HT1080 (cell line): Measurements from ENCODE around the gene OCA2. TPM values are rescaled to one million over a fixed set of nuclear protein-coding genes. Genes with fewer than 3 reads are reported as not detected.

Experiments
- DNase-seq: peaks from one replicate; pipeline ENCODE4 v3.0.0-alpha.2; 2015; ENCODE audit warnings: low read depth
- total RNA-seq: library from RNA; depleted of rRNA; stranded (reverse); fragments of >200 nt; shearing (Covaris generic); gene quantifications from 2 replicates; pipeline ENCODE4 v1.2.3, GENCODE V29; 2014

OCA2 gene
- total RNA-seq, 1 experiment from 2014 or later, result not detected

DNA sequence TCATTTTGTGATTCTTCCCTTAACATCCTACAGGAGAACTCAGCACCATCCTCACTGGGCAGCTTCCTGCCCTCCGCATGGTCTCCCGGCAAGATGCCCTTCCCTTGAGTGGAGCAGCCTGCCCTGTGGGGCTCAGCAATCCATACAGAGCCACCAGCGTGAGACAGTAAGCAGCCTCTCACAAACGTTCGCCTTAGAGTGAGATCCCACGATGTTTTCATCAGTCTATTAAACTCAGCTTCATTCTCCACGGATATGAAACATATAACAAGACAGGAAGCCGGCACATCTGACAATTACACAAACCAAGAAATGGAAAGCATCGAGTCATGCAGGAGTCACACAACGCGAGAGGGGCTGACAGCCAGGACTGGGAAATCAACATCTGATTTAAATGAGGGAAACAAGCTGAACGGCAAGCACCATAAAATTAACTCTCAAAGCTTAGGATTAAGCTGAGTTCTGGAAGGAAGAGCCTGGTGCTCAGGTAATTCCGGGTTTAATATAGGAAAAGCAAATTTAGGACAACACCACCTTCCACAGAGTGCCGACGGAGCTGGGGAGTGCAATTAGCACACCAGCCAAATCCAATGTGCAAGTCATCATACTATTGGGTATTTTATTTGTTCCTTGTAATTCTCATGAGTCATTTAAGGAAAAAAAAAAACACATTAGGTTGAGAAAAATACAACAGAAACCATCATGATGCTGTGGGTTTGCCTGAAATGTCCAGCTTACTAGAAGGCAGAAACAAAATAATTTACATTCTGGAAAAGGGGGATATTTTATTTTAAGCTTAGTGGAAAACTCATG, 272.0 kb downstream of the OCA2 start:
- DNase-seq, result peak; percentile 56

DNA sequence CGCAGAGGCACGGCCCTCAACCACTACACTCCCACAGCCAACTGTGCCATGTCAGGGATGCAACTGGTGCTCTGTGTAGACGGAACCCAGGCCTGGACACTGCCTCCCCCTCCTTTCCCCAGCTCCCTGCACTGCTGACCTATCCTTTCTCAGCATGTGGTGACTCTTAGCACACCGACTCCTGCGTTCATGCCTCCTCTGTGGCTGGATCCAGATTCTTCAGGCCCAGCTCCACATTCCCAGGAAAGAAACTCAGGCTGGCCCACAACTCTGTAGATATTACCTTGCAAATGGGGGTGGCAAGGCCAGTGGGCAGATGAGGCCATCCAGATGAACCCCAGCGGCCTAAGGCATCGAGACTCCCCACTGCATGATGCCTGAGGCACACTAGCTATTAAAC, 272.7 kb downstream of the OCA2 start:
- no peak for DNase-seq

- no peak for DNase-seq
These were observed 274.2 kb downstream of the OCA2 start for GRCh38 chr15:27824841-27825422.

DNA sequence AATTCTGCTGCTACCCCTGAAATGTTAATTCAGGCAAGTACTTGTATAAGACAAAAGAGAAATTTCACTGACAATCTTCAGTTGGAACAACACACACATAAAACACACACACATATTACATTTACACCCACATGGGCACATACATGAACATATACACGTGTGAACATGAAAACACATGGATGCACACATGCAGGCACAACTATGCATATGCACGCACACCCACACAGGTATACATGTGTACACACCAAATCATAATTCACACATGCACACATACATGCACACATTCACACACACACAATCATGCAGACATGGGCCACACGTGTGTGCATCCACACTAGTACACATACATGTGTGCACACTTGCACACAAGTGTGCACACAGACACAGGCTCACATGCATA, 277.8 kb downstream of the OCA2 start:
- no peak for DNase-seq

DNA sequence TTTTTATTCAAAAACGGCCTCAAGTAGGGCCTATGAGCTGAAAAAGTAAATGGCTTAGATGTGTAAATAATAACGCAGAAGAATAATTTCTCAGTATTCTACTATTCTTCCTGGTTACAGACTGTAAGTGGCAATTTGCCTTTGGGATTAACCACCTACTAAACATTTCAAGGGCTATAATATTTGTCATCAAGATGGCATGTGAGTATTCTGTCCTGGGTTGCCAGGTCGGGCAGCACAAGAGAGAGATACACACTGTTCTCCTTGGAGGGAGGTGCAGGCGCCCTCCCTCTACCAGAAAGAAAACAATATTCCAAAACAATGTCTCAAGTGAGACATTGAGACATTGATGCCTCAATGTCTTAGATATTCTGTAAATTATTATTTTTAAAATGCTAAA, 278.4 kb downstream of the OCA2 start:
- no peak for DNase-seq

GRCh38 chr15:27820232-27820631, 278.9 kb downstream of the OCA2 start:
- peak; percentile 78 for DNase-seq

DNA sequence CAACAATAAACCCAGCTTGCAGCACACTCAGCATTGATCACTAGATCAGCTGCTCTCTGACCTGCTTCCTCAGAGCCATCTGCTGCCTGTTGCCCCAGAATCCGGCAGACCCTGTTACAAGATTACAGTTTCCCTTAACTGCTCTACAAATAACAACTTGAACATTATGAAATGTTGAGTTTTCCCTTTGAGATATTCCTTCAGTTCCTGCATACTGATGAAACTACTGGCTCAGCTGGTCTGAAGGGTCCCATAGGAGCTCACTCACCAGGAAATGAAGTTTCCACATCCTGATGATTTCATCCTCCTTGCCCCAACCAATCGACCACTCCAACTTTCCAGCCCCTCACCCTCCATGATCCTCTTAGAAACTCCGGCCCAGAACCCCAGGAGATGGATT, 281.9 kb downstream of the OCA2 start:
- no peak for DNase-seq

DNA sequence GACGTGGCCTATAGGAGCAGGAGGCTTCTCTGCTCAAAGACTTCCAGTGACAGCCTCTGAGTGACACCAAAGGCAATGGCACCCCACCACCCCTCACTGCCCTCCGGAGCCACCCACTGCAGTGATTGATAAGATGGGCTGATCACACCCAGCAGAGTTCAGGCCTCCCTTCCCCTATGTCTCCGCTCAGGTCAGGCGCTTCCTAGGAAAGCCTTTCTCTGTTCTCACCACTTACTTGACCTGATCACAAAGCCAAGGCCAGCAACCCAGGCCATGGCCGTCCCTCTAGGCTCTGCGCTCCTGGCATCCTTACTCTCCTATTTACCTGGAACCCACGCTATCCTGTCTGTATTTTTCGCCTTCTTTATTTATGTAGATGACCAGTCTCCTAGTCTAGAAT, 282.3 kb downstream of the OCA2 start:
- no peak for DNase-seq

DNA sequence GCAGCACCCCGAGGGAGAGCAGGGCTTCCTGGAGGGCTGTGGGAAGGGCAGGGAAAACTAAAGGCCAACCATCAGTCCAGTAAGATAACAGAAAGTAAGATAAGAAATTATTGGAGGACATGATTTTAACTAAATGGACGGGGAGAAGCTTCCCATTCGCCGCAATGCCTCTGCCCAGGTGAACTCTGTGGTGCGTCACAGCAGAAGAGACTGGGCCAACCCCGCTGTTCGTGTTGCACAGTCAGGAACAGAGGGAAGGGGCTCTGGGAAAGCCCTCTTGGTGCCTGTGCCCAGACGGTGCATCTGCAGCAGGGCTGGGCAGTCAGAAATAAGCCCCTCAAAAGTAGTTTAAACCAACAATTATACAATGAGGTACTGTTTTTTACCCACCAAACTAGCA, 284.1 kb downstream of the OCA2 start:
- no peak for DNase-seq

GRCh38 chr15:27813139-27813538, 286.0 kb downstream of the OCA2 start:
- DNase-seq, result no peak

GRCh38 chr15:27808182-27808581, 290.9 kb downstream of the OCA2 start:
- peak; percentile 44 for DNase-seq

- no peak for DNase-seq
These were observed 291.8 kb downstream of the OCA2 start for GRCh38 chr15:27807335-27807734.

DNA sequence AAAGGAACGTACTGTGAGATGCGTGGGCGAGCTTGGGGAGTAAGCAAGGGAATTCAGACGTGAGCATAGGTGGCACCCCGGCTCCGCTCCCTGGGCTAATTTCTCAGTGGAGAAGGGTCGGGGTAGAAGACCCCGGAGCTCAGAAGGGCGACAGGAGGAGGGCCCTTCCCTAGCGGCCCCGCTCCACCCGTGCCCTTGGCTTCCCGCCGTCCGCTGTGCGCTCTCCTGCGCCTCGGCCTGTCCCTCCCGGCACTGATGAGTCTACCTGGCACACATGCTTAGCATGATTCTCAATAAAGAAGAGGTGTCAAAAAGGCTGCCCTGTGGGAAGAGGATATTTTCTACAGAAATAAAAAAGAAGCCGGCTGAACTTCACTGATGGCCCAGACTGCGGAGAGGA, 292.7 kb downstream of the OCA2 start:
- DNase-seq, result no peak

DNA sequence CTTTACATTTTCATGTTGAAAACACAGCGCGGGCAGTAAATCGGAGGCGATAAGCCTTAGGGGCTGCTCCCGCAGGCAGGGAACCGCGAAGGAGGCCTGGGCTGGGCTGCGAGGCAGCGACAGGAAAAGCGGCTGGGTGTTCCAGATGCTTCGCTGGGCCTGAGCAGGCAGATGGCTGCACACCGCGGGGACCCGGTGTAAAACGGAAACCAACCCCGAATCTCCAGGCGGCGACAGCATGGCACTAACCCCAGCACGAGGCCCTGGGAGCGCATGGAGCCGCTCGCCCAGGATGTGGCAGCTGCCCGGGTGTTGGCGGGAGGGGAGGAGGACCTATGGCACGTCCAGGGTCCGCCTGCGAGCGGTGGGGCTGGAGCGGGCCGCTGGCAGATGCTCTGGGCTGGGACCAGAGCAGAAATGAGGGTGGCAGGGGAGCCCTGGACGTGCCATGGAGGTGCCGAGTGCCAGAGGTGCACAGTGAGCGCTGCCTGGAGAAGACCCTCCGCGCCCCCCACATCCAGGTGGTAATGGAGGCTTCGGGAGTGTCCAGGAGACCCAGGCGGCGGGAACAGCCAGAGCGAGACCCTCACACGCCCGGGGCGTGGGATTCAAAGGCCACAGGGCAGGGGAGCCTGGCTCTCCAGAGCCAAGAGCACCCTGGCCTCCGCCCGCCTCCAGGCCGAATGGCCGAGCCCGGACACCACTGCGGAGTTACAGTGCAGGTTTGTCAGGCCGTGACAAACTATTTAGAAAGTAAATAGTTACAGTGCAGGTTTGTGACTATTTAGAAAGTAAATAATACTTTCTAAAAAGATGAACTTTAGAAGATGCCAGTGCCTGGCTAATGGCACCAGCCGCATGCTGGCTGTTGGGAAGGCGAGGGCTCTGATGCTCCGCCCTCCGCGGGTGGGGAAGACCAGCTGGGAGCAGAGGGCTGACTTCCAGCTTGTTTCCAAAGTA, 293.6 kb downstream of the OCA2 start:
- no peak for DNase-seq

GRCh38 chr15:27804569-27805260, 294.4 kb downstream of the OCA2 start:
- no peak for DNase-seq

GRCh38 chr15:27798807-27799206, 300.3 kb downstream of the OCA2 start:
- no peak for DNase-seq

- no peak for DNase-seq
These were observed 301.4 kb downstream of the OCA2 start for GRCh38 chr15:27797765-27798164.

GRCh38 chr15:27796405-27797320, 302.5 kb downstream of the OCA2 start:
- no peak for DNase-seq

DNA sequence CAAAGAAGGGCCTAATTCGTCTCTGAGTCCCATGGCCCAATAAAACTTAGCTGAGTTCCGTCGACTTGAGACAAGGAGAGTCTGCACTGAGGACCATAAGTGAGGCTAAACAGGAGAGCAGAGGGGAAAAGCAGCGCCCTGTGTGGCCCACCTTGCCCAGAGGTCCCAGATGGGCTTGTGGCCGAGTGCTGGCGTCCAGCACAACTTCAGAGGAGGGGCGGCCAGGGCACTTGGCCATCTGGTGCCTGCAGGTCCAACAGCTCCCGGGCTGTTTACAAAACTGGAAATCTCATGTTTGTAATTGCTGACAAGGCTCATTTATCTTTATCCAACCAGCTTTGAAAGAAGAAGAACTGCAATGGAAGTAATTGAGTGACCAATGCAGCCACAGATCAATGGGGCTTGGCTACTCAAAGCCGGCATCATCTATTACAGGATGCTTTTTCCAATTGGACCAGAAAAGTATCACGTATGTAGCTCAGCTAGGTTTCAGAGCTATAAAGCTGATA, 306.3 kb downstream of the OCA2 start:
- no peak for DNase-seq

GRCh38 chr15:27790270-27790669, 308.8 kb downstream of the OCA2 start:
- no peak for DNase-seq
